Smooth muscle cell (in vitro differentiated cells): ENCODE data around the gene CMTM2. TPM values are rescaled to one million over a fixed set of nuclear protein-coding genes. Genes with fewer than 3 reads are reported as not detected.

Source experiments
- DNase-seq: peaks from one replicate; lab custom pipeline; 2025; ENCODE audit not compliant: unreplicated experiment; lab: John Stamatoyannopoulos, UW
- H2AFZ ChIP-seq: fragments of 200-600 bp; sonication (generic); 2 replicates; pipeline ENCODE4 v1.6.0; 2016; ENCODE audit warnings: antibody characterized with exemption, low read depth, mild to moderate bottlenecking
- H3F3A ChIP-seq: fragments of 200-600 bp; sonication (generic); 2 replicates; pipeline ENCODE4 v1.6.0; 2017; ENCODE audit warnings: antibody characterized with exemption, low read depth
- H3K27ac ChIP-seq: fragments of 200-600 bp; sonication (generic); 2 replicates; pipeline ENCODE4 v1.5.1; 2016; ENCODE audit warnings: low read depth, mild to moderate bottlenecking
- H3K27me3 ChIP-seq: fragments of 200-600 bp; sonication (generic); 2 replicates; pipeline ENCODE4 v1.6.1; 2016; ENCODE audit warnings: low read depth, mild to moderate bottlenecking
- H3K36me3 ChIP-seq: fragments of 200-600 bp; sonication (generic); 2 replicates; pipeline ENCODE4 v1.5.1; 2016; ENCODE audit warnings: low read depth
- H3K4me1 ChIP-seq: fragments of 200-600 bp; sonication (generic); 2 replicates; pipeline ENCODE4 v1.5.1; 2016; ENCODE audit warnings: low read depth
- H3K4me2 ChIP-seq: fragments of 200-600 bp; sonication (generic); 2 replicates; pipeline ENCODE4 v1.6.0; 2016; ENCODE audit warnings: mild to moderate bottlenecking
- H3K4me3 ChIP-seq: fragments of 200-600 bp; sonication (generic); 2 replicates; pipeline ENCODE4 v1.5.1; 2016; ENCODE audit warnings: mild to moderate bottlenecking
- H3K79me2 ChIP-seq: fragments of 200-600 bp; sonication (generic); 2 replicates; pipeline ENCODE4 v1.6.0; 2016; ENCODE audit warnings: low read depth, mild to moderate bottlenecking
- H3K9ac ChIP-seq: fragments of 200-600 bp; sonication (generic); 2 replicates; pipeline ENCODE4 v1.6.0; 2016; ENCODE audit warnings: low read depth
- H3K9me3 ChIP-seq: fragments of 200-600 bp; sonication (generic); replicated peaks from 2 replicates; pipeline ENCODE4 v1.5.1; 2016; ENCODE audit warnings: low read depth
- H4K20me1 ChIP-seq: fragments of 200-600 bp; sonication (generic); 2 replicates; pipeline ENCODE4 v1.6.0; 2016; ENCODE audit warnings: low read depth
- CTCF ChIP-seq: fragments of 200-600 bp; sonication (generic); IDR thresholded peaks from 2 replicates; pipeline ENCODE4 v1.5.1; 2017; ENCODE audit warnings: borderline replicate concordance, mild to moderate bottlenecking, antibody characterized with exemption; ENCODE audit not compliant: insufficient read depth, poor library complexity, severe bottlenecking
- WGBS: methylation state at CpG from one replicate; pipeline ENCODE4 v1.1.7; 2016; ENCODE audit warnings: low lambda C conversion rate; 5-methylcytosine and 5-hydroxymethylcytosine counted together
- polyA plus RNA-seq: library from polyadenylated mRNA; unstranded; fragments of >200 nt; fragmentation: Nextera tagmentation; extraction: Ambion mirVana; gene quantifications from 2 replicates; pipeline ENCODE4 v1.2.1, GENCODE V29; 2016
- total RNA-seq: library from RNA; depleted of rRNA; stranded (reverse); fragments of >200 nt; gene quantifications from 2 replicates; pipeline ENCODE4 v1.2.3, GENCODE V29; 2014

Gene CMTM2
- total and polyA plus RNA-seq, 2 experiments from 2014 or later: not detected

- Histone ChIP-seq H3K79me2 (no peaks in the 10 kb centered on the region), H3F3A (no peaks in the 10 kb centered on the region), H3K4me1 (no peaks in the 10 kb centered on the region), H3K36me3 (no peaks in the 10 kb centered on the region), H3K9ac (no peak overlapping the region), H3K27ac (no peak overlapping the region), H4K20me1 (no peaks in the 10 kb centered on the region), H3K4me3 (no peak overlapping the region), H2AFZ (no peak overlapping the region), H3K27me3 (no peaks in the 10 kb centered on the region), H3K9me3 (no peaks in the 10 kb centered on the region), H3K4me2 (no peak overlapping the region)
- no peak for TF ChIP-seq CTCF
- WGBS: 74% methylated on average over 18 of the region's 18 CpGs
- DNase-seq: no peak
Observed at GRCh38 chr16:66541388-66542355, 37.6 kb upstream of the CMTM2 start.

GRCh38 chr16:66542396-66542795 lies 36.9 kb upstream of the CMTM2 start:
- WGBS: 83% methylated on average over 3 of the region's 3 CpGs

GRCh38 chr16:66543541-66543940 lies 35.7 kb upstream of the CMTM2 start:
- no peaks in the 10 kb centered on the region for H3F3A ChIP-seq
- H3K36me3 ChIP-seq: no peaks in the 10 kb centered on the region
- H3K27ac ChIP-seq: no peak overlapping the region
- 90% methylated on average over 6 of the region's 6 CpGs for WGBS
- no peaks in the 10 kb centered on the region for H3K9me3 ChIP-seq
- H3K4me2 ChIP-seq: no peak overlapping the region
- no peak overlapping the region for H2AFZ ChIP-seq
- H4K20me1 ChIP-seq: no peaks in the 10 kb centered on the region
- H3K4me1 ChIP-seq: no peaks in the 10 kb centered on the region
- H3K4me3 ChIP-seq: no peak overlapping the region
- DNase-seq: no peak
- TF ChIP-seq CTCF: no peak
- H3K27me3 ChIP-seq: no peaks in the 10 kb centered on the region
- no peaks in the 10 kb centered on the region for H3K79me2 ChIP-seq
- no peak overlapping the region for H3K9ac ChIP-seq

More at GRCh38 chr16:66542396-66542795, 36.9 kb upstream of the CMTM2 start:
- no peak for DNase-seq
- Histone ChIP-seq H2AFZ (no peak overlapping the region), H3K27ac (no peak overlapping the region), H3K4me2 (no peak overlapping the region), H3K9me3 (no peaks in the 10 kb centered on the region), H3K79me2 (no peaks in the 10 kb centered on the region), H3K9ac (no peak overlapping the region), H4K20me1 (no peaks in the 10 kb centered on the region), H3F3A (no peaks in the 10 kb centered on the region), H3K4me1 (no peaks in the 10 kb centered on the region), H3K27me3 (no peaks in the 10 kb centered on the region), H3K36me3 (no peaks in the 10 kb centered on the region), H3K4me3 (no peak overlapping the region)
- no peak for TF ChIP-seq CTCF
